ENCODE data around the gene NT5DC2.

NT5DC2 gene

GRCh38 chr3:52561028-52561747, 27.5 kb upstream of the NT5DC2 start:
- no peak for DNase-seq (ENCODE audit: low read depth)
- no peak overlapping the region for H3K4me3 ChIP-seq (replicated peaks; ENCODE audit: low read depth, low read length)
- no peak for TF ChIP-seq CTCF (IDR thresholded peaks at IDR 0.05; ENCODE audit: low read length, missing control alignments)

- DNase-seq (ENCODE audit: low read depth), result no peak
- no peak overlapping the region for H3K4me3 ChIP-seq (replicated peaks; ENCODE audit: low read depth, low read length)
- no peak for TF ChIP-seq CTCF (IDR thresholded peaks at IDR 0.05; ENCODE audit: low read length, missing control alignments)
Measured at GRCh38 chr3:52558436-52558835, 24.8 kb upstream of the NT5DC2 start.

- no peak for TF ChIP-seq CTCF (IDR thresholded peaks at IDR 0.05; ENCODE audit: low read length, missing control alignments)
- no peak for DNase-seq (ENCODE audit: low read depth)
- no peak overlapping the region for H3K4me3 ChIP-seq (replicated peaks; ENCODE audit: low read depth, low read length)
Measured at GRCh38 chr3:52557011-52557960, 23.6 kb upstream of the NT5DC2 start.

GRCh38 chr3:52555056-52555455, 21.4 kb upstream of the NT5DC2 start:
- DNase-seq (ENCODE audit: low read depth), result no peak

GRCh38 chr3:52554026-52554755, 20.5 kb upstream of the NT5DC2 start:
- H3K4me3 ChIP-seq (replicated peaks; ENCODE audit: low read depth, low read length), result no peak overlapping the region
- TF ChIP-seq CTCF (IDR thresholded peaks at IDR 0.05; ENCODE audit: low read length, missing control alignments), result no peak
- no peak for DNase-seq (ENCODE audit: low read depth)

More at GRCh38 chr3:52555056-52555455, 21.4 kb upstream of the NT5DC2 start:
- no peak for TF ChIP-seq CTCF (IDR thresholded peaks at IDR 0.05; ENCODE audit: low read length, missing control alignments)
- H3K4me3 ChIP-seq (replicated peaks; ENCODE audit: low read depth, low read length), result no peak overlapping the region

GRCh38 chr3:52552089-52552488, 18.4 kb upstream of the NT5DC2 start:
- H3K4me3 ChIP-seq (replicated peaks; ENCODE audit: low read depth, low read length), result no peak overlapping the region
- no peak for TF ChIP-seq CTCF (IDR thresholded peaks at IDR 0.05; ENCODE audit: low read length, missing control alignments)
- no peak for DNase-seq (ENCODE audit: low read depth)
